Hematopoietic multipotent progenitor cell treated with erythropoietin and hydrocortisone succinate and interleukin-3 and kit ligand, for 17 days (in vitro differentiated cells): ENCODE data around the gene LIX1L.

ENCODE experiments used
- DNase-seq: peaks from one replicate; pipeline ENCODE4 v3.0.0-alpha.2; 2015; ENCODE audit warnings: low spot score

The LIX1L gene

GRCh38 chr1:145985502-145986439, 28.0 kb upstream of the LIX1L start:
- no peak for DNase-seq

GRCh38 chr1:145985129-145985501, 27.3 kb upstream of the LIX1L start:
- DNase-seq = no peak

GRCh38 chr1:145983960-145984830, 26.4 kb upstream of the LIX1L start:
- no peak for DNase-seq

- no peak for DNase-seq
Measured at GRCh38 chr1:145983206-145983675, 25.4 kb upstream of the LIX1L start.

GRCh38 chr1:145982010-145982723, 24.4 kb upstream of the LIX1L start:
- no peak for DNase-seq

- DNase-seq = peak; percentile 37
Measured at GRCh38 chr1:145980457-145980994, 22.7 kb upstream of the LIX1L start.

- no peak for DNase-seq
Measured at GRCh38 chr1:145979746-145980456, 22.1 kb upstream of the LIX1L start.

- peak; percentile 98 for DNase-seq
Measured at GRCh38 chr1:145978854-145979745, 21.3 kb upstream of the LIX1L start.

- DNase-seq = peak; percentile 34
Measured at GRCh38 chr1:145978471-145978853, 20.6 kb upstream of the LIX1L start.

GRCh38 chr1:145977486-145978470, 20.0 kb upstream of the LIX1L start:
- DNase-seq = peak; percentile 90

GRCh38 chr1:145977016-145977415, 19.2 kb upstream of the LIX1L start:
- no peak for DNase-seq

GRCh38 chr1:145975216-145975615, 17.4 kb upstream of the LIX1L start:
- no peak for DNase-seq

GRCh38 chr1:145974721-145975120, 16.9 kb upstream of the LIX1L start:
- DNase-seq = no peak

- no peak for DNase-seq
Measured at GRCh38 chr1:145972580-145972979, 14.8 kb upstream of the LIX1L start.

- DNase-seq = no peak
Measured at GRCh38 chr1:145967288-145967687, 9.5 kb upstream of the LIX1L start.

GRCh38 chr1:145965119-145965744, 7.4 kb upstream of the LIX1L start:
- no peak for DNase-seq

- peak; percentile 95 for DNase-seq
Measured at GRCh38 chr1:145964328-145965118, 6.7 kb upstream of the LIX1L start, which contains the start of the genes ANKRD34A and POLR3GL. TSS of gene ANKRD34A (minus strand) at chr1:145964575. CDS start at chr1:145961759, 2,816 bp downstream. TSS of gene POLR3GL (plus strand) at chr1:145964690. CDS start at chr1:145974866, 10,176 bp downstream.
